K562 (cell line): Measurements from ENCODE around the gene SND1. TPM values are rescaled to one million over a fixed set of nuclear protein-coding genes. Genes with fewer than 3 reads are reported as not detected.

Source experiments
- BRCA1 ChIP-seq, 2 experiments: fragments of 450-650 bp in 1 of 2; sonication (generic) in 1 of 2; formaldehyde crosslinking in 1 of 2; IDR thresholded peaks; 2 replicates each; pipeline versions ENCODE4 v1.5.0 to v1.6.1; 2017 to 2020; ENCODE audit warnings: mild to moderate bottlenecking in 1 of 2, missing genetic modification reagents in 1 of 2
- CEBPB ChIP-seq: fragments of 450-650 bp; IDR thresholded peaks from 2 replicates; pipeline ENCODE4 v1.6.1; 2016; ENCODE audit warnings: missing genetic modification characterization, missing compliant biosample characterization
- CREB5 ChIP-seq: fragments of 250-450 bp; sonication (Bioruptor Pico); IDR thresholded peaks from 2 replicates; pipeline ENCODE4 v1.5.0; 2020; ENCODE audit warnings: mild to moderate bottlenecking
- ETS2 ChIP-seq: IDR thresholded peaks from 2 replicates; pipeline ENCODE4 v1.6.1; 2016; ENCODE audit warnings: borderline replicate concordance, missing genetic modification characterization, mild to moderate bottlenecking, moderate library complexity, missing compliant biosample characterization; ENCODE audit not compliant: poor library complexity, severe bottlenecking
- ETV1 ChIP-seq: fragments of 450-650 bp; conservative IDR thresholded peaks from 2 replicates; pipeline ENCODE4 v1.6.1; 2016; ENCODE audit warnings: missing genetic modification characterization, control low read depth, low read depth, missing compliant biosample characterization
- HDAC3 ChIP-seq: fragments of 450-650 bp; IDR thresholded peaks from 2 replicates; pipeline ENCODE4 v1.6.1; 2018; ENCODE audit warnings: borderline replicate concordance, mild to moderate bottlenecking, moderate library complexity; ENCODE audit not compliant: partially characterized antibody
- HMG20A ChIP-seq: fragments of 450-650 bp; formaldehyde crosslinking; conservative IDR thresholded peaks from 2 replicates; pipeline ENCODE4 v1.4.0; 2020; ENCODE audit warnings: mild to moderate bottlenecking, mixed read lengths
- RFX5 ChIP-seq: IDR thresholded peaks from 2 replicates; pipeline ENCODE4 v1.6.1; 2011; ENCODE audit warnings: low read depth, mild to moderate bottlenecking, improper control_type of control experiment, low read length
- RREB1 ChIP-seq: fragments of 250-450 bp; sonication (Bioruptor Pico); IDR thresholded peaks from 2 replicates; pipeline ENCODE4 v1.4.0; 2020
- VEZF1 ChIP-seq: fragments of 200-800 bp; sonication (Bioruptor generic); IDR thresholded peaks from 2 replicates; pipeline ENCODE4 v1.6.1; 2017; ENCODE audit warnings: missing genetic modification characterization, missing compliant biosample characterization
- ZBTB2 ChIP-seq: fragments of 450-650 bp; IDR thresholded peaks from 2 replicates; pipeline ENCODE4 v1.6.1; 2016; ENCODE audit warnings: antibody characterized with exemption
- ZNF146 ChIP-seq: IDR thresholded peaks from one replicate; pipeline ENCODE4 v1.6.1; 2018; ENCODE audit warnings: missing compliant biosample characterization; ENCODE audit not compliant: unreplicated experiment
- polyA plus RNA-seq, 8 experiments: library from polyadenylated mRNA; depleted of rRNA in 4 of 8; stranded (reverse) in 5 of 8; unstranded in 3 of 8; fragments of >200 nt; fragmentation: Nextera tagmentation in 2 of 8; fragmentation: Illumina TruSeq in 1 of 8; extraction: Ambion mirVana in 2 of 8; extraction: Trizol in 1 of 8; gene quantifications; 2 replicates each; pipeline versions ENCODE4 v1.2.1 to v1.2.3, GENCODE V29; 2011 to 2014; ENCODE audit warnings: inconsistent platforms in 1 of 8, missing spikeins in 1 of 8
- total RNA-seq, 7 experiments: library from RNA; depleted of rRNA in 6 of 7; stranded (reverse); fragments of >200 nt in 6 of 7; fragmentation: Illumina TruSeq in 2 of 7; extraction: Trizol in 2 of 7; gene quantifications; 2 replicates each; pipeline versions ENCODE4 v1.2.1 to v1.2.3, GENCODE V29; 2011 to 2021; ENCODE audit warnings: low replicate concordance in 1 of 7

Gene SND1
- total and polyA plus RNA-seq, 9 of the 15 experiments (the other 6 are each of a cell fraction or from before 2014, with no cell fraction given) = 46.5 to 307 (median 191) TPM

GRCh38 chr7:127838816-127839415, 186.9 kb downstream of the SND1 start (continued):
- no peak; the same call in 1 of the 2 replicates for TF ChIP-seq RREB1 (CRISPR knock-in tag)
- 0 out of 2 replicates have a peak, but pooled peaks have one; percentile 70 for TF ChIP-seq HMG20A (CRISPR knock-in tag)
- no peak for TF ChIP-seq ZNF146 (CRISPR knock-in tag)
- 0 out of 2 replicates have a peak, but pooled peaks have one; percentile 18 for TF ChIP-seq RFX5
- no peak for TF ChIP-seq BRCA1 (IDR thresholded peaks at IDR 0.05)
- no peak for TF ChIP-seq BRCA1 (CRISPR knock-in tag; IDR thresholded peaks at IDR 0.05)
- TF ChIP-seq VEZF1 = no peak
- TF ChIP-seq CEBPB (tag) = peak; percentile 78
- TF ChIP-seq ETV1 = no peak
- TF ChIP-seq ZBTB2 = no peak
- TF ChIP-seq CREB5 (CRISPR knock-in tag) = no peak
- no peak for TF ChIP-seq ETS2 (tag)
- TF ChIP-seq HDAC3 = peak; percentile 66
